Endodermal cell (in vitro differentiated cells): Measurements from ENCODE around the gene NCOA5. TPM values are rescaled to one million over a fixed set of nuclear protein-coding genes. Genes with fewer than 3 reads are reported as not detected.

Experiments used
- DNase-seq: peaks from one replicate; pipeline ENCODE4 v3.0.0-alpha.2; 2017
- H3K27ac ChIP-seq: 2 replicates; pipeline ENCODE4 v1.5.1; 2013; ENCODE audit warnings: mild to moderate bottlenecking, low read depth, low read length, moderate library complexity
- H3K27me3 ChIP-seq: 2 replicates; pipeline ENCODE4 v1.6.1; 2013; ENCODE audit warnings: mild to moderate bottlenecking, low read length, moderate library complexity; ENCODE audit not compliant: insufficient read depth, control insufficient read depth, poor library complexity, severe bottlenecking
- H3K36me3 ChIP-seq: 2 replicates; pipeline ENCODE4 v1.7.0; 2013; ENCODE audit warnings: mild to moderate bottlenecking, low read length, moderate library complexity; ENCODE audit not compliant: control insufficient read depth, insufficient read depth
- H3K4me1 ChIP-seq: one replicate; pipeline ENCODE4 v1.7.0; 2013; ENCODE audit warnings: low read length; ENCODE audit not compliant: control insufficient read depth, insufficient read depth
- H3K4me3 ChIP-seq: 2 replicates; pipeline ENCODE4 v1.5.1; 2013; ENCODE audit warnings: mild to moderate bottlenecking, low read length, moderate library complexity
- H3K9ac ChIP-seq: 2 replicates; pipeline ENCODE4 v1.6.1; 2013; ENCODE audit warnings: mild to moderate bottlenecking, low read length, moderate library complexity; ENCODE audit not compliant: poor library complexity, severe bottlenecking; ENCODE audit errors: extremely low read depth
- H3K9me3 ChIP-seq: 2 replicates; pipeline ENCODE4 v1.6.1; 2013; ENCODE audit warnings: mild to moderate bottlenecking, low read length, moderate library complexity; ENCODE audit not compliant: control insufficient read depth
- H3K27ac Mint-ChIP-seq: 2 replicates; pipeline ENCODE4 v1.8.0; 2020; ENCODE audit warnings: mixed read lengths
- H3K27me3 Mint-ChIP-seq: 2 replicates; pipeline ENCODE4 v1.8.0; 2021; ENCODE audit warnings: mild to moderate bottlenecking, mixed read lengths; ENCODE audit not compliant: insufficient read depth
- H3K36me3 Mint-ChIP-seq: 2 replicates; pipeline ENCODE4 v1.8.0; 2020; ENCODE audit warnings: low read depth, mixed read lengths
- H3K4me1 Mint-ChIP-seq: 2 replicates; pipeline ENCODE4 v1.8.0; 2020; ENCODE audit warnings: mixed read lengths
- H3K4me3 Mint-ChIP-seq: 2 replicates; pipeline ENCODE4 v1.8.0; 2020; ENCODE audit warnings: mild to moderate bottlenecking, moderate library complexity, mixed read lengths
- H3K9me3 Mint-ChIP-seq: 2 replicates; pipeline ENCODE4 v1.8.0; 2020; ENCODE audit warnings: mild to moderate bottlenecking, mixed read lengths
- CTCF ChIP-seq: fragments of 200-600 bp; sonication (generic); conservative IDR thresholded peaks from 2 replicates; pipeline ENCODE4 v1.5.0; 2021; ENCODE audit warnings: antibody characterized with exemption, mild to moderate bottlenecking
- WGBS, 2 experiments: methylation state at CpG; one replicate each; pipeline versions ENCODE4 v1.1.5 to v1.1.7; 2013; ENCODE audit warnings: missing lambda C conversion rate in 2 of 2, mixed read lengths in 1 of 2; ENCODE audit not compliant: insufficient coverage in 1 of 2, insufficient read length in 1 of 2; 5-methylcytosine and 5-hydroxymethylcytosine counted together
- total RNA-seq, 2 donors: library from RNA; stranded (reverse); fragmentation: NEBNext Ultra II Directional in 1 of 2; extraction: Animal tissue kit (Norgen Biotek cat#: 25700) in 1 of 2; gene quantifications; 2 replicates in 1 of 2; 3 replicates in 1 of 2; pipeline ENCODE4 v1.2.1, GENCODE V29; 2021

NCOA5 gene
- total RNA-seq, 2 donors from 2014 or later = 19.3 to 28.7 TPM

- Mint-ChIP-seq H3K36me3 (no peaks in the 10 kb centered on the region), H3K27me3 (peaks cover 59% of the 10 kb centered on the region), H3K4me1 (peaks cover 2% of the 10 kb centered on the region), H3K9me3 (peaks cover 8% of the 10 kb centered on the region), H3K27ac (no peak overlapping the region), H3K4me3 (no peak overlapping the region)
- Histone ChIP-seq H3K36me3 (no peaks in the 10 kb centered on the region), H3K4me1 (peaks cover 2% of the 10 kb centered on the region), H3K4me3 (no peak overlapping the region), H3K27me3 (peaks cover 32% of the 10 kb centered on the region), H3K27ac (no peak overlapping the region), H3K9ac (no peak overlapping the region), H3K9me3 (no peaks in the 10 kb centered on the region)
- 85 to 87% methylated on average over 5 to 6 of the region's 6 CpGs for WGBS, 2 experiments
- no peak for TF ChIP-seq CTCF
- DNase-seq = no peak
Measured at GRCh38 chr20:46107061-46107460, 17.3 kb upstream of the NCOA5 start.

GRCh38 chr20:46104262-46104661 is 14.5 kb upstream of the NCOA5 start:
- H3K36me3 Mint-ChIP-seq = no peaks in the 10 kb centered on the region
- no peaks in the 10 kb centered on the region for H3K36me3 ChIP-seq
- H3K4me3 Mint-ChIP-seq = no peak overlapping the region
- H3K27ac Mint-ChIP-seq = no peak overlapping the region
- peaks cover 46% of the 10 kb centered on the region for H3K27me3 ChIP-seq
- peaks cover 67% of the 10 kb centered on the region for H3K27me3 Mint-ChIP-seq
- 57 to 90% methylated on average over 2 to 3 of the region's 3 CpGs for WGBS, 2 experiments
- DNase-seq = no peak
- H3K9me3 ChIP-seq = no peaks in the 10 kb centered on the region
- no peak for TF ChIP-seq CTCF
- H3K4me1 ChIP-seq = no peaks in the 10 kb centered on the region
- H3K9me3 Mint-ChIP-seq = peaks cover 8% of the 10 kb centered on the region
- no peak overlapping the region for H3K9ac ChIP-seq
- H3K4me1 Mint-ChIP-seq = no peaks in the 10 kb centered on the region
- H3K27ac ChIP-seq = no peak overlapping the region
- H3K4me3 ChIP-seq = no peak overlapping the region

- H3K27ac ChIP-seq = no peak overlapping the region
- H3K27me3 ChIP-seq = peaks cover 40% of the 10 kb centered on the region
- no peak overlapping the region for H3K4me3 Mint-ChIP-seq
- H3K9ac ChIP-seq = no peak overlapping the region
- peaks cover 73% of the 10 kb centered on the region for H3K27me3 Mint-ChIP-seq
- peaks cover 8% of the 10 kb centered on the region for H3K9me3 Mint-ChIP-seq
- no peaks in the 10 kb centered on the region for H3K4me1 Mint-ChIP-seq
- H3K4me1 ChIP-seq = no peaks in the 10 kb centered on the region
- TF ChIP-seq CTCF = no peak
- H3K27ac Mint-ChIP-seq = no peak overlapping the region
- WGBS, 2 experiments = 83% methylated on average over 2 of the region's 3 CpGs; no CpG with 5 or more reads in 1 of the 2 experiments
- H3K4me3 ChIP-seq = no peak overlapping the region
- DNase-seq = no peak
- no peaks in the 10 kb centered on the region for H3K9me3 ChIP-seq
- no peaks in the 10 kb centered on the region for H3K36me3 ChIP-seq
- no peaks in the 10 kb centered on the region for H3K36me3 Mint-ChIP-seq
Measured at GRCh38 chr20:46102940-46103339, 13.2 kb upstream of the NCOA5 start.
